Stimulated activated CD8-positive, alpha-beta memory T cell treated with anti-CD3 and anti-CD28 coated beads, Interleukin-2, amount 100 ng/mL, for 1 hour (primary cell): ENCODE results near the gene NUDCD3.

Source experiments
- DNase-seq, 2 donors: peaks; one replicate each; pipeline ENCODE4 v3.0.0-alpha.2; 2020; ENCODE audit warnings: low read depth in 2 of 2

Gene NUDCD3

DNA sequence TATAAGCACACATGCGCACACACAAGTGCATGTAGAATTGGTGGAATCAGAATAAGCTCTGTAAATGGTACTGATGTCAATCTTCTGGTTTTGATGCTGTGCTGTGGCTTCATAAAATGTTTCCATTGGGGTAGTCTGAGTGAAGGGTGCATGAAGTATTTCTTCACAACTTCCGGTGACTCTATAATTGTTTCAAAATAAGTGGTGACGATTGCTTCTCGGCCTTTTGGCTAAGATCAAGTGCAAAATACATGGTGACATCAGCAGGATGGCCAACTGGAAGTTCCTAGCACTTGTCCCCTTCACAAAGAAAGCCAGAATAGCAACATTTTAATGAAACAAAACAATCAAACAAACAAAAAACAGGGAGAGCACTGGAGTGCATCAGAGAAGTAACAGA, 123.5 kb downstream of the NUDCD3 start:
- DNase-seq = no peak

DNA sequence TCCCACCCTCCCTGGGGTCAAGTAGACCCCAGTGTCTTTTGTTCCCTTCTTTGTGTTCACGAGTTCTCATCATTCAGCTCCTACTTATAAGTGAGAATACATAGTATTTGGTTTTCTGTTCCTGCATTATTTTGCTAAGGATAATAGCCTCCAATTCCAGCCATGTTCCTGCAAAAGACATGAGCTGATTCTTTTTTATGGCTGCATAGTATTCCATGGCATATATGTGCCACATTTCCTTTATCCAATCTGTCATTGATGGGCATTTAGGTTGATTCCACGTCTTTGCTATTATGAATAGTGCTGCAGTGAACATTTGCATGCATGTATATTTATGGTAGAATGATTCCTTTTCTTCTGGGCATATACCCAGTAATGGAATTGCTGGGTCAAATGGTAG, 136.8 kb downstream of the NUDCD3 start:
- no peak for DNase-seq

DNA sequence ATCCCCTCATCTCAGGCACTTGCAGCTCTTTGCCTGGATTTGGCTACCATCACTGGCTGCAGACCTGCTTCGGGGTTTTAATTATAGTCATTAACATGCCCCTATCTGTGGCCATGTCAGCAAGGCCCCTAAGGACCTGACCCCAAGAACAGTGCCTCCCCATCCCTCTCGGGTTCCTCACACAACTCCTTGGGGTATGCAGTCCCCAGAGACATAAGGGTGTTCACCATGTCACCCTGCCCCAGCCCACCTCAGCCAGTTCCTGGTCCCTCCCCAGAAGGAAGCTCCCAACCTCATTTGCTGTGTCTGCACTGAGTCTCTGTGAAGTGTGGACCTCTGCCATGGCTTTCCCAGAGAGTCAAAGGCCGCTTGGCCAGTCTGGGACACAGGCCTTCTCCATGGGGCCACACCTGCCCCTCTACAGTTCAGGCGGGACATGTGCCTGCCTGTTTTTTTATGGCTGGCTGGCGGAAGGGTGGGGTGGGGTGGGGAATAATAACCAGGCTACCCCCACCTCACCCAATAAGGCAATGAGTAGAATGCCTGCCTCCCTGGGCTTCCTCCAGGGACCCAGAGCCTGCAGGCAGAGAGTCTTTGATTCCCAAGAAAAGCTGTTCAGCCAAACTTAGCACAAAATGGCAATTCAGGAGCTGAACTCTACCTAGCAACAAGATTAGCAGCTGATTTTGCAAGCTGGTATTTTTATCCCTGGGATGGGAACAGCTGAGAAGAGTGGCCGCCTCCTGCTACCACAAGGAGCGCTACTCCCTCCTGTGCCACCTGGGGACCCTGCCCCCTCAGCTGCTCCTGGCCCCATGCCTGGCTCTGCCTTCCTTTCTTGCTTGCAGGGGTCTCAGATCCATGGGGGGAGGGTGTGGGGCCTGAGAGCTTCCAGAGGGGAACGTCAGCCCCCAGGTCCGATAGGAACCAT, 141.3 kb downstream of the NUDCD3 start:
- DNase-seq = no peak

DNA sequence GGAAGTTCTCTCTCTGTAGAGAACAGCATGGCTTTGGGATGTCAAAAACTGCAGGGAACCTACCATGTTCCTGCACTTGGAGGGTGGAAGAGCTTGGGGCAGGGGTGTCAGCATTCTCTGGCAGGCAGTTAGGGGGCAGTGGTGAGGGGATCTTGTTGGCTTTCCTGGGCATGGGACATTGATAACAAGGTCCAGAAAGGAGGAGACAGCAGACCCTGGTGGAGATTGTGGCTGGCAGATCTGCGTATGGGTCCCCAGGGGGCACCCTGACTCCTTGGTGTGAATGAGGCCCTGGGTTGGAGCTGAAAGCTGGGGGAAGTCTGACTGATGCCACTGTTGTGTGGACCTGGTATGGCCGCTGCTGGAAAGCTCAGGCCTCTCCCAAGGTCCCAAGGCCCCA, 142.2 kb downstream of the NUDCD3 start:
- no peak for DNase-seq

DNA sequence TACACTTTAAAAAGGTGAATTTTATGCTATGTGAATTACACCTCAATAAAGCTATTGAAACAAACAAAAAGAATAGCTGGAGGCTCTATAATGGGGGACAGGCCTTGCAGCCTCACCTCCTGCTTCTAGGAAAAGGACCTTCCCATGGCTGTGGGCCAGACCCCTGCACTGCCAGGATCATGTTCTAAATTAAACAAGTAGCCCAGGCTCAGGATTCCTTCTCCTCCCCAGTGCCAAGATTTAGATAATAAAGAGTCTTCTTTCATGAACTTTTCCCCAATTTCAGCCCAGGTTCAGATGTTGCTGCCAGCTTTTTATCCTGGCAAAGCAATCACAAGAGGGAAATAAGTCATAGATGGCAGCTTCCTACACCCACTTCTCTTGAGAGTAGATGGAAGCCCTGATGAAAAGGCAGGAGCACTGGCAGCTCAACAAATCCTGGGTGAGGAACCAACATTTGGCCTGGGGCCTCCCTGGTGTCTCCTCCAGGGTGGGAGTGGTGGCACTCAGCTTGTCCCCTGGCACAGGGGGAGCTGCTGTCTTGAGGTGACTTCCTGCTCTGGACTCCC, 142.8 kb downstream of the NUDCD3 start:
- DNase-seq = no peak

DNA sequence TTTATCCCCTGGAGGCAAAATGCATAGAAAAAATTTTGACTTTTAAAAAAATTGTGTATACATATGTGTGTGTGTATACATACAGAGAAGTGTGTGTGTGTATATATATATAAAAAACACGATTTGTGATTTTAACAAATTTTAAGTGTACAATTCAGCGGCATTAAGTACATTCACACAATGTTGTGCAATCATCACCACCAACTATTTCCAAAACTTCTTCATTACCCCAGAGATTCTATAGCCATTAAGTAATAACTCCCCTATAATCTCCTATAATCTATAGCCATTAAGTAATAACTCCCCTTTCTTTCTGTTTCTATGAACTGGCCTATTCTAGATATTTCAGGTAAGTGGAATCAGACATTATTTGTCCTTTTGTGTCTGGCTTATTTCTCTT, 144.4 kb downstream of the NUDCD3 start:
- DNase-seq = no peak

DNA sequence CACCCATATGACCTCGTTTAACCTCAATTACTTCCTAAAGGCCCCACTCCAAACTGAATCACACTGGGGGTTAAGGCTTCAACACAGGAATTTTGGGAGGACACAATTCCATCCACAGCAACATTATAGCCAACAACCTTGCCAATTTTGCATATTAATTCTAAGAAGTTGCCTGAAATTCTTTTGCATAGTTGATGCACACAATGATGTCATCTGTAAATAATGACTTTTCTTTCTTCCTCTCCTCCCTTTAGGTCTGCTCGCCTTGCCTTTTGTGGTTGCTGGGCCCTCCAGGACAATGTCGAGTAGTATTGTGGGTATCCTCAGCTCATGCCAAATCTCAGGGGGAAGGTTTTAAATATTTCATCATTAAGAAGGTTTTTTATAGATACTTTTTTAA, 149.1 kb downstream of the NUDCD3 start:
- DNase-seq = no peak

DNA sequence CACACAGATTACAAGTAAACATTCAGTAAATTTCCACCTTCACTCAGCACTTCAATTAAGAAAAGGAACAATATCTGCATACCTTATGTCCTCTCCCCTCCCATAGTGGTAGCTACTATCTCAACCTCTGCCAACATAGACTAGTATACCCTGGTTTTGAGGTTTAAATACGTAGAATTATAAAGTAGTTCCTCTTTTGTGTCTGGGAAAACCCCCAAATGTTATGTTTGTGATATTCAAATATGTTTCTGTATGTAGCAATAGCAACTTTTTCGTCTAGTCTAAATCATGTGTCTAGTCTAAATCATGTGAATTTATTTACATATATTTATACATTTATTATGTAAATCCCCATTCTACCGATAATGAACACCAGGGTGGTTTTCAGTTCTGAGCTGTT, 151.9 kb downstream of the NUDCD3 start:
- DNase-seq = no peak

DNA sequence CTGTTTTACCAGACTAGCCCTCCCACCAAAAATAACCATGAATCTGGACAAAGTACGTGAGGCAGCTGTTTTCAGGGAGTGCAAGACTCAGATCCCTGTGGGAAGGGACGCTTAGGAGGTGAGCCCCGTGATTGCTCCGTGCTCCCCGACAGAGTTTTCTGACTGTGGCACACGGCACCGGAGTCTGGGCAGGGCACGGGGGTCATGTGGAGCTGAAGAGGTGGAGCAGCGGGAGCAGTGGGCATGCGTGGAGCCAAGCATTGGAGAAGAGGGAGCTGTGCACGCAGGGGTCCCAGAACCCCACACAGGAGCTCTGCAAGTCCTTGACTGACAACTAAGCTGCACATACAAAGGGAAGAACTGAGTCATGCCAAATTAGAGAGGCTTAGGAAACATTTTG, 154.0 kb downstream of the NUDCD3 start:
- no peak for DNase-seq

DNA sequence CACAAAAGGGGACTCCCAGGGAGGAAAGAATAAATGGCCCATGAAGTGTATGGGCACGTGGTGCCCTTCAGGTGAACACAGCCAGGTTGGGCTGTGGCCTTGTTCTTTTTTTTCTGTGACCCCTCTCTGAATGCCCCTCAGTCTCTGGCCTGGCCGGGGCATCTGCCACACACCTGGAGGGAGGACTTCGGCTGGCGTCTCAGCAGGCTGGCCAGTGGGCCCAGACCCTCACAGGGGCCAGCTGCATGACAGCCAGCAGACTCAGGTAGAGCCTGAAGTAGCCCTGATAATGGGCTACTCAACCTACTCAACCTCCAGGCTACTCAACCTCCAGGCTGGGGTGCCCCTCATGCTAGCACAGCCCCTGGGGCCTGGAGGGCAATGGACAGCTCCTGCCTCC, 155.3 kb downstream of the NUDCD3 start:
- DNase-seq = no peak

DNA sequence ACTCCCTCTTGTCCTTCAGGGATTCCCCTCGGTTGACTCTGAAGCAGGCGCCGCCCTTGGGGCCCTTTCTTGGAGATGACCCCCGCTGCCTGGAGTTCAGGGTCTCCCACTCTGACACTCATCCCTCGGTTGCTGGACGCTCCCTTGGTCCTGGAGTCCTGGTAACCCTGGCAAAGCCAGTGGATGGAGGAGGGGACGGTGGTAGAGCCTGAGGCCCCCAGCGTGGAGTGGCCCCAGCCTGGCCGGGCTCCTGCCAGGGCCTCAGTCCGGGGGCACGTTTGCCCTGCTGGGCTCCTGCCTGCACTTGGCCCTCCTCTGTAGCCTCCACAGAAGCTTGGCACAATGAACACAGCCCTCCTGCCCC, 155.7 kb downstream of the NUDCD3 start:
- no peak for DNase-seq

DNA sequence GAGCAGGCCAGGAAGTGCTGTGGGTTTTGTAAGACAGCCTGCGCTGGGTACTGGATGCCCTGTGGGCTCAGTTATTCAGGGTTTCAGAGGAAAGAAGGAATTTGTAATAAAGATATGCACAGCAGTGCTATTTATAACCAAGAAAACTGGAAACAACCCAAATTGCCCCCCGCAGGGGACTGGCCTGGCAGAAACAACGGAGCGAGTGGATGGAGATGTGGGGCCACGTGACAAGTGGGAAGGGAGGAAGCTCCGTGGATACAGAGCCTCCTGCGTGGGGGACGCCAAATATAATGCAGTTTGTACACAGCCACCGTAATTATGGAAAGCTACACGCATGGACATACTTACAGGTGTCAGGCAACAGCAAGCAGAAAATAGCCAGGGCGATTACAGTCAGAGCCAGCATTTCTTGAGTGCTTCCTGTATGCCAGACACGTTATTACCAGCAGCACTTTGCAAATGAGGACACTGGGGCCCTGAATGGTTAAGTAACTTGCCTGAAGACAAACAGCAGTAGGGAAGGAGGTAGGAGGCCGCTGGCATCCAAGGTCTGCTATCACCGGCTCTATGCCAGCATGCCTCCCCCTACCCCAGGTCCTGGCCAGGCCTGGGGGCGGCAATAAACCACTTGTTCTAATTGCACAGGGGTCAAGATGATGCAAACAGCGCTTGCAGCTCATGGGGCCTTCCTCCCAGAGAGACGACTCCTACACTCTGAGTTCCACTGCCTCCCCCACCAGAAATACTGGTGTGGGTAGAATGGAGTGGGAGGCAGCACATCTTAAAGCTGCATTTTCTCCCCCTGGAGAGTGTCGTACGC, 156.3 kb downstream of the NUDCD3 start:
- no peak for DNase-seq

DNA sequence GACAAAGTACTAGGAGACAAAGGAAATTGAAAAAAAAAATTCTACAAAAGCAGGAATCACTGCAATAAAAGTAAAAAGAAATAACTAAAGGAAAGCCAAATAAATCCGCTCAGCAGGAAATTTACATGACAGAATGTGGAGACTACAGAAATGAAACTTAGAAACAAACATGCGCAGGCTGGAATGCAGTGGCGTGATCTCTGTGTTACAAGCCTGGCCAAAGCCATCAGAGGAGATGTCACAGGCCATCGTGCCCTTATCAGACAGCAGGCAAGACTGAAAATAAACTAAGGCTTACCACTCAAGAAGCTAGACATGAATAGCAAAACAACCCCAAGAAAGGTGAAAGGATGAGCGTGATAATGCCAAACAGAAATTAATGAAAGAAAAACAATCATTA, 158.8 kb downstream of the NUDCD3 start:
- DNase-seq = no peak

DNA sequence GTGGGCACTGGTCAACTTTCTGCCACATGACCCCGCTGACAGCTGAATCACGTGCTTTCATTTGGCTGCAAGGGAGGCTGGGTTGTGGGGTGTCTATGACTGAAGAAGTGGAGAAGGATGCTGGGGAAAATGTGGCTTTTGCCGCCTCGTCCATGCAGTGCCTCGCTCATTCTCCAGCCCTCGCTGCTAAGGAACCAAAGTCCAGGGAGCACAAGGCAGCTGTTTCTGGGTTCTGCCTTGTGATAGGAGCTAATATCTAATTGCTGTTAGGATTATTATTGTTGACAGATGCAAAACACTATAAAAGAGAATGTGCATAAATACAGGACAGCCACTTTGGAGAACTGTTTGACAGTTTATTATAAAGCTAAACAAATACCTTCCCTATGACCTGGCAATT, 160.1 kb downstream of the NUDCD3 start:
- no peak for DNase-seq

DNA sequence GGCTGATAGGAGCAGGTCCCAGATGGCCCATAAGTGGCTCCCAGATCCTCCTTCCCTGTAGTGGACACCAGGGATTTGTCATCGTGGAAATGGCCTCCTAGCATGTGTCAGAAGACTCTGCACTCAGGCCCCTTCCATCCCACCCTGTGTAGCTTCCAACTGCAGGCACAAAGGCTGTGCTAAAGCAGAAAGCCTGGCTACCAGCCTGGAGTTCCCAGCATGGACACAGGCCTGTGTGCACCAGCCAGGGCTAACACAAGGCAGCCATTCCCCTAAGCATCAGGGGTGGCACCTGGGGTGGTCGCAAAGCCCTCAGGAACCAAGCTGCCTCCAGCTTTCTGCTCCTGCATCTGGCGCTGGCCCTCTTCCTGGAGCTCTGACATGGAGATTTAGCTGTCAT, 160.6 kb downstream of the NUDCD3 start:
- no peak for DNase-seq
